ENCODE data around the gene LCMT2. TPM values are rescaled to one million over a fixed set of nuclear protein-coding genes. Genes with fewer than 3 reads are reported as not detected.
"Not testable (repeated sequence)": the region's sequence is repeated elsewhere in the genome, so short reads cannot be mapped to it uniquely, and the experiment has no call there.

LCMT2 gene
- polyA plus RNA-seq, 1 donor: 8.1 TPM

- H3K27ac ChIP-seq (ENCODE audit: low read length): no peak overlapping the region
- WGBS (ENCODE audit: insufficient coverage, low lambda C conversion rate): no CpG with 5 or more reads among the region's 6 CpGs
- no peaks in the 10 kb centered on the region for H3K4me1 ChIP-seq (ENCODE audit: control insufficient read depth, insufficient read depth, low read length)
- peaks cover 6% of the 10 kb centered on the region for H3K27me3 ChIP-seq (ENCODE audit: control insufficient read depth, insufficient read depth, low read length)
- no peak overlapping the region for H3K4me3 ChIP-seq (ENCODE audit: low read length)
- H3K36me3 ChIP-seq (ENCODE audit: control insufficient read depth, insufficient read depth, low read length): no peaks in the 10 kb centered on the region
- no peaks in the 10 kb centered on the region for H3K9me3 ChIP-seq (ENCODE audit: control insufficient read depth, low read depth, low read length)
- DNase-seq: peak in 1 of 2 donors; percentile 18
Observed at GRCh38 chr15:43316016-43316970, 14.1 kb downstream of the LCMT2 start.

- H3K27ac ChIP-seq (ENCODE audit: low read length): no peak overlapping the region
- no peak overlapping the region for H3K4me3 ChIP-seq (ENCODE audit: low read length)
- DNase-seq: no peak
- H3K27me3 ChIP-seq (ENCODE audit: control insufficient read depth, insufficient read depth, low read length): peaks cover 22% of the 10 kb centered on the region
- no CpG with 5 or more reads among the region's 3 CpGs for WGBS (ENCODE audit: insufficient coverage, low lambda C conversion rate)
- no peaks in the 10 kb centered on the region for H3K4me1 ChIP-seq (ENCODE audit: control insufficient read depth, insufficient read depth, low read length)
- H3K36me3 ChIP-seq (ENCODE audit: control insufficient read depth, insufficient read depth, low read length): no peaks in the 10 kb centered on the region
- H3K9me3 ChIP-seq (ENCODE audit: control insufficient read depth, low read depth, low read length): no peaks in the 10 kb centered on the region
Observed at GRCh38 chr15:43314171-43314570, 16.2 kb downstream of the LCMT2 start.

GRCh38 chr15:43312378-43312777 is 18.0 kb downstream of the LCMT2 start:
- Histone ChIP-seq H3K4me3 (ENCODE audit: low read length) (no peak overlapping the region), H3K9me3 (ENCODE audit: control insufficient read depth, low read depth, low read length) (no peaks in the 10 kb centered on the region), H3K4me1 (ENCODE audit: control insufficient read depth, insufficient read depth, low read length) (no peaks in the 10 kb centered on the region), H3K27ac (ENCODE audit: low read length) (no peak overlapping the region), H3K27me3 (ENCODE audit: control insufficient read depth, insufficient read depth, low read length) (peaks cover 26% of the 10 kb centered on the region), H3K36me3 (ENCODE audit: control insufficient read depth, insufficient read depth, low read length) (no peaks in the 10 kb centered on the region)
- WGBS (ENCODE audit: insufficient coverage, low lambda C conversion rate): no CpG with 5 or more reads among the region's 4 CpGs
- DNase-seq: no peak

- Histone ChIP-seq H3K27me3 (ENCODE audit: control insufficient read depth, insufficient read depth, low read length) (peaks cover 7% of the 10 kb centered on the region), H3K36me3 (ENCODE audit: control insufficient read depth, insufficient read depth, low read length) (no peaks in the 10 kb centered on the region), H3K4me1 (ENCODE audit: control insufficient read depth, insufficient read depth, low read length) (no peaks in the 10 kb centered on the region), H3K9me3 (ENCODE audit: control insufficient read depth, low read depth, low read length) (no peaks in the 10 kb centered on the region), H3K4me3 (ENCODE audit: low read length) (no peak within 1 kb of the TSS), H3K27ac (ENCODE audit: low read length) (no peak within 1 kb of the TSS)
- WGBS (ENCODE audit: insufficient coverage, low lambda C conversion rate): 60% methylated on average over 1 of the region's 11 CpGs
- no peak for DNase-seq
Observed at GRCh38 chr15:43302205-43302817, 28.1 kb downstream of the LCMT2 start, which contains the start of gene TGM7. TSS of gene TGM7 (minus strand) at chr15:43302255.

- Histone ChIP-seq H3K27ac (ENCODE audit: low read length) (no peak overlapping the region), H3K4me3 (ENCODE audit: low read length) (no peak overlapping the region), H3K27me3 (ENCODE audit: control insufficient read depth, insufficient read depth, low read length) (peaks cover 4% of the 10 kb centered on the region), H3K4me1 (ENCODE audit: control insufficient read depth, insufficient read depth, low read length) (no peaks in the 10 kb centered on the region), H3K36me3 (ENCODE audit: control insufficient read depth, insufficient read depth, low read length) (no peaks in the 10 kb centered on the region), H3K9me3 (ENCODE audit: control insufficient read depth, low read depth, low read length) (no peaks in the 10 kb centered on the region)
- DNase-seq: no peak
Observed at GRCh38 chr15:43299884-43300283, 30.5 kb downstream of the LCMT2 start.

GRCh38 chr15:43299411-43299810 is 31.0 kb downstream of the LCMT2 start:
- Histone ChIP-seq H3K4me3 (ENCODE audit: low read length) (no peak overlapping the region), H3K27ac (ENCODE audit: low read length) (no peak overlapping the region), H3K36me3 (ENCODE audit: control insufficient read depth, insufficient read depth, low read length) (no peaks in the 10 kb centered on the region), H3K9me3 (ENCODE audit: control insufficient read depth, low read depth, low read length) (no peaks in the 10 kb centered on the region), H3K4me1 (ENCODE audit: control insufficient read depth, insufficient read depth, low read length) (no peaks in the 10 kb centered on the region), H3K27me3 (ENCODE audit: control insufficient read depth, insufficient read depth, low read length) (peaks cover 9% of the 10 kb centered on the region)
- no peak for DNase-seq
- 100% methylated on average over 1 of the region's 3 CpGs for WGBS (ENCODE audit: insufficient coverage, low lambda C conversion rate)

- H3K27ac ChIP-seq (ENCODE audit: low read length): no peak overlapping the region
- no peaks in the 10 kb centered on the region for H3K9me3 ChIP-seq (ENCODE audit: control insufficient read depth, low read depth, low read length)
- H3K36me3 ChIP-seq (ENCODE audit: control insufficient read depth, insufficient read depth, low read length): no peaks in the 10 kb centered on the region
- WGBS (ENCODE audit: insufficient coverage, low lambda C conversion rate): 88% methylated on average over 3 of the region's 6 CpGs
- no peak overlapping the region for H3K4me3 ChIP-seq (ENCODE audit: low read length)
- DNase-seq: no peak
- no peaks in the 10 kb centered on the region for H3K4me1 ChIP-seq (ENCODE audit: control insufficient read depth, insufficient read depth, low read length)
- H3K27me3 ChIP-seq (ENCODE audit: control insufficient read depth, insufficient read depth, low read length): peaks cover 30% of the 10 kb centered on the region
Observed at GRCh38 chr15:43294091-43294706, 36.2 kb downstream of the LCMT2 start.

- H3K4me3 ChIP-seq (ENCODE audit: low read length): no peak overlapping the region
- no peak for DNase-seq
- H3K9me3 ChIP-seq (ENCODE audit: control insufficient read depth, low read depth, low read length): no peaks in the 10 kb centered on the region
- no peaks in the 10 kb centered on the region for H3K36me3 ChIP-seq (ENCODE audit: control insufficient read depth, insufficient read depth, low read length)
- H3K4me1 ChIP-seq (ENCODE audit: control insufficient read depth, insufficient read depth, low read length): no peaks in the 10 kb centered on the region
- no peak overlapping the region for H3K27ac ChIP-seq (ENCODE audit: low read length)
- peaks cover 30% of the 10 kb centered on the region for H3K27me3 ChIP-seq (ENCODE audit: control insufficient read depth, insufficient read depth, low read length)
- WGBS (ENCODE audit: insufficient coverage, low lambda C conversion rate): no CpG with 5 or more reads among the region's 24 CpGs
Observed at GRCh38 chr15:43293432-43293831, 36.9 kb downstream of the LCMT2 start.

- Histone ChIP-seq H3K36me3 (ENCODE audit: control insufficient read depth, insufficient read depth, low read length) (no peaks in the 10 kb centered on the region), H3K9me3 (ENCODE audit: control insufficient read depth, low read depth, low read length) (no peaks in the 10 kb centered on the region), H3K27ac (ENCODE audit: low read length) (no peak overlapping the region), H3K27me3 (ENCODE audit: control insufficient read depth, insufficient read depth, low read length) (peaks cover 30% of the 10 kb centered on the region), H3K4me3 (ENCODE audit: low read length) (no peak overlapping the region), H3K4me1 (ENCODE audit: control insufficient read depth, insufficient read depth, low read length) (no peaks in the 10 kb centered on the region)
- DNase-seq: no peak
- WGBS (ENCODE audit: insufficient coverage, low lambda C conversion rate): 100% methylated on average over 1 of the region's 12 CpGs
Observed at GRCh38 chr15:43292375-43293078, 37.8 kb downstream of the LCMT2 start.

GRCh38 chr15:43289656-43290055 is 40.7 kb downstream of the LCMT2 start:
- H3K36me3 ChIP-seq (ENCODE audit: control insufficient read depth, insufficient read depth, low read length); H3K4me3 ChIP-seq (ENCODE audit: low read length); H3K27ac ChIP-seq (ENCODE audit: low read length); DNase-seq; H3K4me1 ChIP-seq (ENCODE audit: control insufficient read depth, insufficient read depth, low read length); H3K9me3 ChIP-seq (ENCODE audit: control insufficient read depth, low read depth, low read length): not testable (repeated sequence)
- WGBS (ENCODE audit: insufficient coverage, low lambda C conversion rate): no CpG with 5 or more reads among the region's 3 CpGs
- H3K27me3 ChIP-seq (ENCODE audit: control insufficient read depth, insufficient read depth, low read length): peaks cover 29% of the 10 kb centered on the region

All from large intestine (tissue), 3 donors.